HG03196 (cell line): Measurements from ENCODE around the gene TMEM87A.

Experiments used
- ATAC-seq: cut with Tn5 transposase; IDR thresholded peaks from one replicate; pipeline ENCODE4 v1.9.1; 2021; ENCODE audit not compliant: unreplicated experiment

TMEM87A gene

DNA sequence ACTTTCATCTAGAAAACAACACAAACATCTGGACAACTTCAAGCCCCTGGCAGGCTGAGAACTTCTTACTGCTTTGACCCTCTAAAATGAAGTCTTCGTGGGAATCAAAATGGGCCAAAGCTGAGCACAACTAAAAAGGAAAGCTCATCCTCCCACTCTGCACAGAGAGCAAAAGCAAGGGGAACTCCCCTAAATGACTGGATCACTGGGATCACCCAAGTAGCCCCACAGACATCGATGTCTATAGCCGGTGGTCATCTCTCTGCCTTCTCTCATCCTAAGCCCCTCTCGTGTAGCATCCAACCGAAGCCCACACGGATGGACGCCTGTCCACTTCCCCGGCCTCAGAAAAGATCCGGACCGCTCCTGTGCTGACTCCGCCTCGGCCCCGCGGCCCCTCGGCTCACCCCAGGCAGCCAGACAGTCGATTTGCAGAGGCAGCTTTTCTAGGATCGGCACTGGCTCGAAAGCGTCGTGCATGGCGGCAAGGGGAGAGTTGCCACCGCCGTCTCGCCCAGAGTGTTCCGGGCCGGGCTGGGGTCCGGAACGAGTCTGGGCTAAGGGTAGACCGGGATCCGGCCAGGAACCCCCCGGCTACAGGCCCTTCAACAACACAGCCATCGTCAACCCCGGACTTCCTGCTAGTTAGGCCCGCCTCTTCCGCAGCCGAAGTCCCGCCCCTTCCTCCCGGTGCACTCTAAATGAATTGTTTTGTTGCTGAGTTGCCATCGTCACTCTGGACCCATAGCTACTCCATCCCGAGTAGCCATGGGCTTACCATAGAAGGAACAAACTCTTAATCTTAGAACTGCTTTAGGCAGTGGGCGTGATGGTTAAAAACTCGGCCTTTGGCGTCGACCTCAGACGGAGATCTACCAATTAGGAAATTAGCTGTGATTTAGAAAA, 65.3 kb downstream of the TMEM87A start, which contains the start of gene VPS39:
Gene VPS39, minus strand, starts transcription at position 631 of the 906 bp plus-strand sequence. Its CDS starts 151 bp downstream, at position 480.
- ATAC-seq: peak; percentile 88

DNA sequence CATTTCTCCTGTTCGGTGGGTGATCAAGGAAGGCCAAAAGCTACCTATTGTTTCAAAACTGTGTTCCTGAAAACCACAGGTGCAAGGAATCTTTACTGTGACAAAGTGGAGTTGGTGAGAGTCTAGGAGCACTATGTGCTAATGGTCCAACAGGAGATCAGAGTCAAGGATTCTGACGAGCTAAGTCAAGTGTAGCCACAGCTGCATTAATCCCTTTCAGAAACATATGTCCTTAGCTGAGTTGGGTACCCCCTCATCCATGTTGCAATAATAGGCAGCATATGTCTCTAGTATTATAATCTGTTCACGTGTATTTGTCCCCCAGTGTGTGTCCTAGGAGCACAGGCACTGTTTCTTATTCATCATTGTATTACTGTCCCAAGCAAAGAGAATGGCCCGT, 66.8 kb downstream of the TMEM87A start:
- no peak for ATAC-seq

DNA sequence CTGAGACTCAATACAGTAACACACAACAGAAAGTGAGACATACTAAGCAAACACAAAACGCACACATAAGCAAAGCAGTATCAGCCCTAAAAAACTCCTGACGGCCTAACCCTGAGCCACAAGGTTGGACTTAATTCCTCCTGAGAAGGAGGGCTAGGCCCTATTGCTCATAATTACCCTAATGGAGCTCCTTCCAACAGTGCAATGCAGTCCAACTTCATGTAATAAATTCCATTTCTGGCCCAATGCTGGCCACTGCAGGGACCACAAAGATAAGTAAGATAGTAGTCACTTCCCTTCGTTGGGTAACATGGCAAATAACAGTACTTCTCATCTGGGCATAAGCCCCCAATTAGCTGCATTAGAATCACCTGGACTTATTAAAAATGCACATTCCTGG, 69.3 kb downstream of the TMEM87A start:
- no peak for ATAC-seq

DNA sequence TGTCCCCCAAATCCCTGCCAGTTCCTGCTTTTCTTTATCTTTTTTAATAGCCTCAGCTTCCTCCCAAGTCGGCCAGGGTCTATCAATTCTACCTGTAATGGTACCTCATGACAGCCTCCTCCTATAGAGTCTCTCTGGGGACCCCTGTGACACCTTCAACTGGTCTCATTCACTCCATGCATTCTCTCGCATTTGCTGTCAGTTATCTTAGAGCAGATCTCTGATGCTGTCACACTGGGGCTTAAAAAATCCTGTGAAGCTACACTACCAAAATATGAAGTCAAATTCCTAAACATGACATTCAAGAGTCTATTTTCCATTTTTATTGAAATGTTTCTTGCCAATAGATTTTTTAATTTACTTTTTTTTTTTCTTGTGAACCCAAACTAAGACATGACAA, 70.6 kb downstream of the TMEM87A start:
- no peak for ATAC-seq

DNA sequence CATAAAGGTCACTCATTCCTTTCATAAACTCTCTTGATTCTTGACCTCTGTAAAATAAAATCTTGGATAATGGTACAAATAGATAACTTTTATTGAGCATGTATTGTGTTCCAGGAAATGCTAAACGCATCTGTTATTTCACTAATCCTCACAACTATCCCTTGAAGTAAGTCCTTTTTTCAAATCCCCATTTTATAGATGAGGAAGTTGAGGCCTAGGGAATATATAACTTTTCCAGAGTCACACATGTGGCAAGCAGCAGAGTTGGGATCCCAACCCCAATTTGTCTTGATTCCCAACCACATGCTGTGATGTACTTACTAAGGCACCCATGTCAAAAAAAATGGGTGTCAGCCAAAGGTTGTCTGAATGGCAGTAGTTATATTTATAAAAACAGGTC, 71.4 kb downstream of the TMEM87A start:
- ATAC-seq: no peak

DNA sequence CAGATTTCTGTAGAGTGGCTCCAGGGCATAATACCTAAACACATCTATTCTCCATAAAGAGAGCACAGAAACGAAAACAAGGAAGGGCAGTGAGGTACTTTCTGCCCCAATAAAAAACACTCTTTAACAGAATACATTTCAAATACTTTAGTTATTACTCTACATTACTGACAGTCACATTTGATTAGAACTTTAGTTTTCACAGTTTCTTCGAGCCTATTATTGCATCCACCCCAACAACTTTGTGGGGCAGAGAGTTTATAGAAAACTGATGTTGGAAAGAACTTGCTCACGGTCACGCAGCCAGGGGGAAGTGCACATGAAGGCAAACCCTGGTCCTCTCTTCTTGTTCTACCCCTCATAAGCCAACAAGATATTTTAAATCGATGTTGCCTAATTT, 74.1 kb downstream of the TMEM87A start:
- no peak for ATAC-seq

DNA sequence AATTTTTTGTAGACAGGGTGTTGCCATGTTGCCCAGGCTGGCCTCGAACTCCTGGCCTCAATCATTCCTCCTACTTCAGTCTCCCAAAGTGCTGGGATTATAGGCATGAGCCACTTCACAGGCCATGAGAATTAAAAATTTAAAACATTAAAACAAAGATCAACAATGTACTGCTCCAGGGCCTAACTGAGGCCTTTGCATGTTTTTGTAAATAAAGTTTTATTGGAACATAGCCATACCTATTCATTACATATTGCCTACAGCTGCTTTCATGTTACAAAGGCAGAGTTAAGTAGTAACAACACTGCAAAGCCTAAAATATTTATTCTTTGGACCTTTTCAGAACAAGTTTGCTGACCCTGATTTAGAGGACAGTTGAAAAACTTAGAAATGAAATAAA, 74.7 kb downstream of the TMEM87A start:
- no peak for ATAC-seq

DNA sequence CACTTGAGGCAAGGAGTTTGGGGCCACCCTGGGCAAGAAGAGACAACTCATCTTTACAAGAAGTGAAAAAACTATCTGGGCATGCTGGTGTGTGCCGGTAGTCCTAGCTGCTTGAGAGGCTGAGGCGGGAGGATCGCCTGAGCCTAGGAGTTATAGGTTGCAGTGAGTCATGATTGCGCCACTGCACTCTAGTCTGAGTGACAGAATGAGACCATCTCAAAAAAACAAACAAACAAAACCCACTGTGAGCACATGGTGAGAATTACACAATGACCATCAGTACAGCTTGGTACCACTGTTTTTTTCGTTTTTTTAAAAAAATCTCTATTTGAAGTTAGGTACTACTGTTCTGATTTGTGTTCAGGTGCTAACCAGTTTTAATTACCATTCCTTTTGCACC, 78.7 kb downstream of the TMEM87A start:
- no peak for ATAC-seq

DNA sequence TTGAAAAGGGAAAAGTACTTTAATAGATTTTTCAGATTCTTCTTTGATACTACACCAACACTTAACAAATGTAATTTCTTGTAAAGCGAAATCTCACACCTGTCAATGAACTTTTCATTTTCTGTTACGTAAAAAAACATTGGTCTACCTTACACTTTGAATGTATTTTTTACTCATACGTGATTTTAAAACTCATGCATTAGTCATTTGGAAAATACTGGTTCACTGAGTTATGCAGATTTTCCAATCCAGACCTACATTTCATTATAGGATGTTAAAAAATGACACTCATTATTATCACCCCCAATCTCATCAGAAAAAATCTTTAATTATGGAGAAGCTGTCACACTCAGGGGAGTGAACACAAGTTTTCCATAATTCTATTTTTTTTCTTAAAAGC, 79.8 kb downstream of the TMEM87A start:
- ATAC-seq: no peak

DNA sequence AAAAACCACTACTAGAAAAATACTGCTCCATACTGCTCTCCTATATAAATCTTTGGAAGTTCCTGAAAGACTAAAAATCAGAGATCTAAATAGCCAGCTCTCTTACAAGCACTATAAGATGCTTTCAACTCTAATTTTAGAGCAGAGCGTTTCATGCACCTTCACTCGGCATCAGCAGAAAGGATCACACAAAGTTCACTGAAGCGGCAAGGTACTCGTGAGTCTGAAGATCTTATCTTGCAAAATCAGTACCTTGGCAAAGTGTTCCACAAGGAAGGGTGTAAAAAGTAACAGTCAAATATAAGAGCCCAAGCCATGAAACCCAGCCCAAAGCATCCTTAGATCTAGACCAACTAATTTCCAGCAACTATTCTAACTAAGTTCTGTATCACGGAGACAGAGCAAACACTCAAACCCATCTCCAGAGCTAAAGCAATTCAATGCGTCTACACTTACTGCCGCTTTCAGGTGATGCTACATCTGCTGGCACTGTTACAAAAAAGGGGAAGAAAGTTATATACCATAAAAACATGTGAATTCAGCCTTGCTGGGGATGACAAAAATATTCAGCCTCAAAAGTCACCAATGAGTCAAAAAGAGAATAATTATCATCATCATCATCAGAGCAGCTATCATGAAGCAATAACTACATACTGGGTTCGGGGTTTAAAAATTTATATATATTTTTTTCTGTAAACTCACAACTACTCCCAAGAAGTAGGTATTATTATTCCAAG, 81.5 kb downstream of the TMEM87A start:
- no peak for ATAC-seq

DNA sequence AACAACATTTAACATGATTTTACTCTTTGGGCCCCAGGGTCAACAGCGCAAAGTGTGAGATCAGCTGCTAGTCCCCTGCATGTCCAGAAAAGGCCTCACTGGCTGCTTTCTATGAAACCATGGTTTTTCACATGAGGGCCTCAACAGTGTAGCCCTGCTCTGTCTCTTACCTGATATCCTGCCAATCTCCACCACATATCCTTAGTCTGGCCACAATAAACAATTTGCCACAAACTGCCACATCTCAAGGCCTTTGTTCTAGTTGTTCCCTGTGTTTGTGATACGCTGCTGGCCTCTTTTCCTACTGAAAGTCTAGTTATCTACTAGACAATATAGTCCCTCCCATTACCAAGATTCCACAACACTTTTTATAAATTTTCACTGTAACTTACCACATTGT, 82.9 kb downstream of the TMEM87A start:
- ATAC-seq: no peak

DNA sequence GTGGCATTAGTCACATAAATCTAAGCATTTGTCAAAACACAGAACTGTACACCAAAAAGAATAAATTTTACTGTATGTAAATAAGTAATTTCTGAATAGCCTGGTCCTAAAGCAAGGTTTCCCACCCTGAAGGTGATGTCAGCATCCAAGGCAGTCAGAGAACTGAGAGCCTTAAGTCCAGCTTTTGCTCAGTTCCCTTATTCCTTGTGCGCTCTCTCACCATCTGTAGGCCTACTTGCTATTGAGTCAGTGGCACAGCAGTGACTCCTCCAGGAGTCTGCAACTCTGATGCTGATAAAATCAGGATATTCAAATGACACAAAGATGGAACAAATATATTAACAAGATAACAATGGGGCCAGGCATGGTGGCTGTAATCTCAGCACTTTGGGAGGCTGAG, 87.4 kb downstream of the TMEM87A start:
- ATAC-seq: no peak

DNA sequence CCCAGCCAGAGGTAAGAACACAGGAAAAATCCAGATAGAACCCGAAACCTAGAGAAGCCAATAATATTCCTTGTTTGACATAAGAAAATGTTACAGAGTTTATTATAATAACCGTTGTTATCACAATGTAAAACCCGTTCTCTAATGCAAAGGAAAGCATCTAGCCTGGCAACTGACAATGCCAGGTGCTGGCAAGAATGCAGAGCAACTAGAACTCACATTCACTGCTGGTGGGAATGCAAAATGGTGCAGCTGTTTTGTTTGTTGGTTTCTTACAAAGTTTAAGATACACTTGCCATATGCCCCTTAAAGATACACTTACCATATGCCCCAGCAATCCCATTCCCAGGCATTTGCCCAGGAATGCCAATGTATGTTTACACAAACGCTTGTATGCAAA, 88.5 kb downstream of the TMEM87A start:
- ATAC-seq: no peak

DNA sequence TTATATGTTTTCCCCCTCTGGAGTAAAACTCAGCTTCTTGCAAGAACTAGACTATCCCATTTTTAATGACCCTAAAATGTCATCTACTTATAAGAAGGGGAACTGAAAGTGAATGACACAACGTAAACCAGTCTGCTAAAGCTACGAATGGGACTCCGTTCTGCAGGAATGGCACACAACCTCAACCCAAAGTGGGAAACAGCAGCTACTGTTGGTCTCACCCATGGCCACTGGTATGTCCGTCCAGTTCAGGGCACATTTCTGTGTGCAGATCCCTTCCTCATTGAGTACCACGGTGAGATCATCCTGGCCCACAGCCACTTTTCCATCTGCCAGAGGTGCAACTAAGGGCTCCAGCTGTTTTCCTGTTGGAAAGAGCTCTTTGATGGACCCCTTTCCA, 88.9 kb downstream of the TMEM87A start:
- no peak for ATAC-seq

DNA sequence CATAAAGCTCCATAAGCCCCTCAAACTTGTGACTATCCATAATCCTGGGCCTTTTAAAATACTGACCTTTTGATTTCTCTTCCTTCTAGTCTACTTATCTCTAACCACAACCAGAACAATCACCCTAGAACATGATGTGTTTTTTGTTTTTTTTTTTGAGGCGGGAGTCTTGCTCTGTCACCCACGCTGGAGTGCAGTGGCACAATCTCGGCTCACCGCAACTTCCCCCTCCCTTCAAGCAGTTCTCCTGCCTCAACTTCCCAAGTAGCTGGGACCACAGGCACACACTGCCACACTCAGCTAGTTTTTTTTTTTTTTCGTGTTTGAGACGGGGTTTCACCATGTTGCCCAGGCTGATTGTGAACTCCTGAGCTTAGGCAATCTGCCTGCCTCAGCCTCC, 90.3 kb downstream of the TMEM87A start:
- no peak for ATAC-seq

DNA sequence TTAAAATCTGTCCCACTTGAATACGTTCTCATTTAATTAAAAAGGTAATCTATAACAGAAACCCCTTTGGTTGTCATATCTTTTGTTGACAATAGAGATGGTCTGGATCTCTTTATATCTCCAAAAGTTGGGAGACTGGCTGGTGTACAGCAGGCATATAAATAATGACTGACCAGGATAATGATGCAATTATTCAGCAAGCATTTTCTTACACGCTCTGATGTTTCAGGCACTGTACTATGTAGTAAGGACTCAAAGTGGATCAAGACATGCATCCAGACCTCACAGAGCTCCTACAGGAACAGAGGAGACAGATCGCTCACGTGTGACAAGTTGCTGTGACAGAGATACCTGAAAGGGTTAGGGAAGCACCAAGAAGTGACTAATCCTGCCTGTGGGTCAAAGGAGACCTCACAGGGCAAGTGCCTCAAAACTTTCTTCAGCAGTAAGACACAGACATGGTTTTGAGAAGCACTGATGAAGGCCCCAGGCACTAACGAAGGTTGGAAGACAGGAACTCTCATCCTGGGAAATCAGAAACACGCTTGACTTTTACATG, 90.8 kb downstream of the TMEM87A start:
- no peak for ATAC-seq

DNA sequence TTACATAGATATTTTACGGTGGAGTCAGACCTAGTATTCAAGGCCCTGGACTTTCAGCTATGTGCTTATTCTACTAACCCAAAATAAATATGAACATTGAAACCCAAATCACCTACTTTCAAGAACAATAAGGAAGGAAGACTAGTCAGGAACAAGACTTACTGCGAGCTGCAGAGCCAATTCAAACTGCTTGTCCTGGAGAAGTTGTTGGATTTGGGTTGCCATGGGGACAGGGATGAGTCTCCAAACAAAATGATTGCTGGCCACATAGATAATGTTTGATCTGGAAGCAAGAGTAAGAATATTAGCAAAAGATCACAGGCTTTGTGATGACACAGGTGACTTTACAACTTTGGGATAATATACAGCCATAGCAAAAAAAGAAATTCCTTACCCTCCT, 95.2 kb downstream of the TMEM87A start:
- ATAC-seq: no peak

DNA sequence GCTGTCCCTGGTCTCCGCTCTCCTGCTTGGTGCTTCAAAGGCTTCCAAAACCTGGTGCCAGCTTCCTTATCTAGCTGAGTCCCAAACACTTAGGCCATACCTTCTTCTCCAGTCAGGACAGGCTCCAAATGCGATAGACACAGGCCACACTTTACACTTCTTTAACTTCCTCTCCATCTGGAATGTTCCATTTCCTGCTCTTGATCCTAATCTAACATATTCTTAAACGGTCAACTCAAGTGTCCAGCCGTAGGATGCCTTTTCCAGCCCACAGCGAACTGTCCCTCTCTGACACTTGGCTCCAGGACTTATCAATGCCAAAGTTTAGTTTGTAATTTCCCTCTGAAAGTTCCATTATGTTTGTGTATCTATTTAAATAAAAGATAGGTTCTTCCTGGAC, 97.6 kb downstream of the TMEM87A start:
- ATAC-seq: no peak

DNA sequence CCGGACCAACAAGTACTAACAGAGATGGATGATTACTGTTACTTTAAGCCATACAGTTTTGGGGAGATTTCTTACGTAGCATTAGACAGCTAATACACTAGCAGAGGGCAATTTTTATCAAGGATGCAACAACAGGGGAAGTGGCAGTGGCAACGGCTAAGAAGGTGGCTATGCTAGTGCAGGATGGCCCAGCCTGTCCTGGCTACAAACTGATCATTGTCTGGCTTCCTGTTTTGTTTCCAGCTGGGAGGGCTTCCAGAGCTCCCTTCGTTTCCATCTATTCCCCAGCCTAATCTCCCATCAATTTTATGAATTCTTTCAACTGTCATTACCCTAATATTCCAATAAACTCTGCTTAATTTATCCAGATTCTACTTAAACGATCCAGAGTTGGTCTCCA, 100.8 kb downstream of the TMEM87A start:
- ATAC-seq: no peak

DNA sequence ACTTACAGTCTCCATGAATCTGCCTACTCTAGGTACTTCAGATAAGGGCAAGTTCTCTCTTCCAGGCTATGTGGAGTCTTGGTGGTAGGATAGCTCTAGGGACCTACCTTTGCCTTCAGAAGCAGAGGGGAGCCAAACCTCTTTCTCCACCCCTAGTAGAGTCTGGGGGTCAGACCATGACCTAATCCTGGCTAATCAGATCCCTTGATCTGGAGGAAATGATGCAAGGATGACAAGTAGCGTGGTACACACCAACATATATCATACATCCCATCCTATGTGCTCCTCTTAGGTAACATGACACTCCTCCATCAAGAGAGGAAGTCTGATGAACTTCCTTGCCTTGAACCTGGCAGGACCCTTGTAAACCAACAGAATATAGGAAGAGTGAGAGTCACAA, 101.4 kb downstream of the TMEM87A start:
- ATAC-seq: no peak

DNA sequence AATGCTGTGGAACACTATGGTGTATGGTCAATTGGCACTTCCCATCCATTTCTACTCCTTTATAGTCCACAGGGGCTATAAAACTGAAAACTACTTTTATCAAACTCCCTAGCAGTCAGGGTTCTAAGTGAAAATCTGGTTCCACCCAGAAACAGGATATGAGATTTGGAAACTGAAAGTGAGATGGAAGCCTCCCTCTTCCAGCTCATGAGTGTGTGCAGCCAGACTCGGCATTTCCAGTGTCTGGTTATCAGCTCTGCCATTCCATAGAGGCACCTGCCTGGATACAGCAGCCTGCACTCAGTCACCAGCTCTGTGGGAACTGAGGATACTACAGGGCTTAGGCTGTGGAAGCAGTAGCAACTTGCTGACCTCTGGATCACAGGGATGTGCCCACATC, 102.1 kb downstream of the TMEM87A start:
- no peak for ATAC-seq
